GM13976 (cell line): Measurements from ENCODE around the gene CD37.
A peak's percentile ranks its signal among the peaks of the same experiment; 100 is the strongest.

Experiments used
- DNase-seq: peaks from one replicate; pipeline ENCODE4 v3.0.0; 2012; ENCODE audit warnings: low spot score
- CTCF ChIP-seq: IDR thresholded peaks from 2 replicates; pipeline ENCODE4 v1.5.1; 2012; ENCODE audit warnings: borderline replicate concordance, mild to moderate bottlenecking; ENCODE audit not compliant: insufficient read depth; ENCODE audit errors: extremely low read depth, missing control alignments, control extremely low read depth
- in situ Hi-C: fragments of 300-500 bp; cut with MboI; formaldehyde crosslinking; loops from one replicate; pipeline ENCODE4 v1.12.0; 2022; ENCODE audit warnings: low sequenced_read_pairs, mixed read lengths, inconsistent platforms; ENCODE audit not compliant: unreplicated experiment

CD37 gene

GRCh38 chr19:49387936-49388372 is 52.7 kb downstream of the CD37 start, which contains the start of gene KASH5:
Gene KASH5 (plus strand): TSS chr19:49388249. CDS start chr19:49390884, 2,635 bp downstream.
- DNase-seq: peak; percentile 95
- in situ Hi-C loops: no loop called here

GRCh38 chr19:49389406-49389805 is 54.2 kb downstream of the CD37 start:
- in situ Hi-C loops: no loop called here
- no peak for DNase-seq
- no peak for TF ChIP-seq CTCF

More at GRCh38 chr19:49387936-49388372, 52.7 kb downstream of the CD37 start, which contains the start of gene KASH5:
- TF ChIP-seq CTCF: no peak
